Testis (tissue), 2 donors: ENCODE data around the gene TCERG1L.

Source experiments
- CTCF ChIP-seq, 3 experiments: fragments of 450-650 bp in 2 of 3; fragments of 200-600 bp in 1 of 3; sonication (generic) in 1 of 3; IDR thresholded peaks; one replicate each; pipeline ENCODE4 v1.5.1; 2016 to 2019; ENCODE audit warnings: antibody characterized with exemption in 3 of 3, mild to moderate bottlenecking in 2 of 3, moderate library complexity in 1 of 3
- POLR2A ChIP-seq: fragments of 450-650 bp; IDR thresholded peaks from one replicate; pipeline ENCODE4 v1.6.1; 2017; ENCODE audit warnings: antibody characterized with exemption, mild to moderate bottlenecking, moderate library complexity

- TF ChIP-seq POLR2A = no peak
- no peak for TF ChIP-seq CTCF (IDR thresholded peaks at IDR 0.05)
Measured at GRCh38 chr10:131274883-131275282, 36.6 kb downstream of the TCERG1L start.
